Transverse colon (tissue), 4 donors: ENCODE data around the gene NRN1L. TPM values are rescaled to one million over a fixed set of nuclear protein-coding genes. Genes with fewer than 3 reads are reported as not detected.

ENCODE experiments used
- DNase-seq: peaks from one replicate; pipeline ENCODE4 v3.0.0-alpha.2; 2019
- H3K27ac ChIP-seq, 4 donors: fragments of 200-600 bp; sonication (generic); 2 replicates each; pipeline ENCODE4 v1.5.1; 2016 to 2018; ENCODE audit warnings: inconsistent platforms in 4 of 4
- H3K27me3 ChIP-seq: fragments of 200-600 bp; sonication (generic); 2 replicates; pipeline ENCODE4 v1.5.1; 2017; ENCODE audit warnings: inconsistent platforms
- H3K36me3 ChIP-seq, 4 donors: fragments of 200-600 bp; sonication (generic); 2 replicates each; pipeline ENCODE4 v1.5.1; 2017 to 2019; ENCODE audit warnings: inconsistent platforms in 4 of 4
- H3K4me1 ChIP-seq, 4 donors: fragments of 200-600 bp; sonication (generic); 2 replicates each; pipeline ENCODE4 v1.5.1; 2017 to 2020; ENCODE audit warnings: inconsistent platforms in 4 of 4
- H3K4me3 ChIP-seq, 4 donors: fragments of 200-600 bp; sonication (generic); 1 replicate in 1 of 4; 2 replicates in 3 of 4; pipeline versions ENCODE4 v1.5.1 to v1.6.1; 2017 to 2019; ENCODE audit warnings: inconsistent platforms in 4 of 4
- H3K9me3 ChIP-seq, 2 donors: fragments of 200-600 bp; sonication (generic); 2 replicates each; pipeline ENCODE4 v1.5.1; 2017 to 2019; ENCODE audit warnings: inconsistent platforms in 2 of 2
- CTCF ChIP-seq, 5 experiments: fragments of 200-600 bp in 3 of 5; fragments of 450-650 bp in 2 of 5; sonication (generic) in 3 of 5; IDR thresholded peaks; 1 replicate in 2 of 5; 2 replicates in 3 of 5; pipeline ENCODE4 v1.5.1; 2016 to 2017; ENCODE audit warnings: antibody characterized with exemption in 5 of 5, inconsistent platforms in 3 of 5, mild to moderate bottlenecking in 2 of 5, moderate library complexity in 1 of 5
- EP300 ChIP-seq: sonication (generic); formaldehyde crosslinking; IDR thresholded peaks from one replicate; pipeline ENCODE4 v1.6.1; 2017; ENCODE audit warnings: antibody characterized with exemption, low read depth
- POLR2A ChIP-seq: fragments of 450-650 bp; IDR thresholded peaks from one replicate; pipeline ENCODE4 v1.6.1; 2016; ENCODE audit warnings: antibody characterized with exemption, mild to moderate bottlenecking, moderate library complexity
- POLR2AphosphoS5 ChIP-seq, 3 donors: sonication (generic); formaldehyde crosslinking; IDR thresholded peaks; one replicate each; pipeline ENCODE4 v1.6.1; 2016; ENCODE audit warnings: antibody characterized with exemption in 3 of 3
- WGBS, 2 donors: methylation state at CpG; one replicate each; pipeline ENCODE4 v1.1.5; 2018; ENCODE audit warnings: low coverage in 1 of 2; 5-methylcytosine and 5-hydroxymethylcytosine counted together
- in situ Hi-C, 4 donors: fragments of 200-750 bp; cut with MboI; loops; one replicate each; pipeline versions ENCODE4 v1.15.0 to v1.15.1; 2017; ENCODE audit warnings: low sequenced_read_pairs in 3 of 4, low pct_ligation_motif_present in 1 of 4, low pct_unique_long_range_greater_than_20kb in 1 of 4
- intact Hi-C: fragments of 100-400 bp; cut with DNase I; formaldehyde crosslinking; loops from one replicate; pipeline ENCODE4 v1.15.1; 2023; ENCODE audit warnings: low total_unique reads
- total RNA-seq, 4 donors: library from RNA; depleted of rRNA; stranded (reverse); fragments of >200 nt; gene quantifications; one replicate each; pipeline ENCODE4 v1.1.0, GENCODE V29; 2016

NRN1L gene
- total RNA-seq, 4 donors from 2014 or later = 2.5 TPM; not detected in 3

GRCh38 chr16:67872131-67872630 lies 12.5 kb upstream of the NRN1L start:
- no peak for DNase-seq
- no peaks in the 10 kb centered on the region for H3K27me3 ChIP-seq
- no peak for TF ChIP-seq POLR2A
- TF ChIP-seq EP300 = no peak
- TF ChIP-seq CTCF (IDR thresholded peaks at IDR 0.05) = no peak
- TF ChIP-seq POLR2AphosphoS5 (IDR thresholded peaks at IDR 0.05) = no peak
- in situ Hi-C loops (no loop called here), intact Hi-C loops (no loop called here)
- H3K9me3 ChIP-seq = no peaks in the 10 kb centered on the region
- H3K27ac ChIP-seq = peak overlapping the region; percentile 85 to 90 (median 88)
- peaks cover 0 to 15% (median 3%) of the 10 kb centered on the region in 4 donors for H3K36me3 ChIP-seq
- peaks cover 17 to 27% (median 21%) of the 10 kb centered on the region in 4 donors for H3K4me1 ChIP-seq
- peak overlapping the region in 3 of 4 donors; percentile 75 to 88 (median 86) for H3K4me3 ChIP-seq
- WGBS, 2 donors = 63% methylated on average over 2 of the region's 2 CpGs; no CpG with 5 or more reads in 1 of the 2 donors

GRCh38 chr16:67872631-67873434 lies 11.9 kb upstream of the NRN1L start, which contains the start of gene EDC4:
Gene EDC4, plus strand, starts transcription at chr16:67873052. Its CDS starts 210 bp downstream, at chr16:67873262.
- WGBS, 2 donors = 0% methylated on average over 56 of the region's 72 CpGs; no CpG with 5 or more reads in 1 of the 2 donors
- DNase-seq = peak; percentile 88
- Histone ChIP-seq H3K27me3 (no peaks in the 10 kb centered on the region), H3K36me3 (peaks cover 0 to 20% (median 3%) of the 10 kb centered on the region in 4 donors), H3K4me3 (peak within 1 kb of the TSS; percentile 75 to 96 (median 87)), H3K27ac (peak within 1 kb of the TSS; percentile 85 to 90 (median 88)), H3K4me1 (peaks cover 17 to 27% (median 21%) of the 10 kb centered on the region in 4 donors), H3K9me3 (no peaks in the 10 kb centered on the region)
- TF ChIP-seq POLR2AphosphoS5 (IDR thresholded peaks at IDR 0.05) (peak; percentile 57 to 88 (median 83)), POLR2A (peak; percentile 74), EP300 (no peak), CTCF (IDR thresholded peaks at IDR 0.05) (no peak)
- intact Hi-C loops (no loop called here), in situ Hi-C loops (no loop called here)

GRCh38 chr16:67873435-67874370 lies 11.0 kb upstream of the NRN1L start:
- intact Hi-C loops (no loop called here), in situ Hi-C loops (no loop called here)
- peak; percentile 28 for DNase-seq
- H3K27ac ChIP-seq = peak overlapping the region; percentile 85 to 90 (median 88)
- peak overlapping the region; percentile 75 to 96 (median 87) for H3K4me3 ChIP-seq
- TF ChIP-seq POLR2AphosphoS5 (IDR thresholded peaks at IDR 0.05) = peak in 1 of 3 donors; percentile 34
- TF ChIP-seq EP300 = no peak
- no peaks in the 10 kb centered on the region for H3K27me3 ChIP-seq
- peaks cover 17 to 27% (median 21%) of the 10 kb centered on the region in 4 donors for H3K4me1 ChIP-seq
- peaks cover 0 to 22% (median 7%) of the 10 kb centered on the region in 4 donors for H3K36me3 ChIP-seq
- H3K9me3 ChIP-seq = no peaks in the 10 kb centered on the region
- 8 to 18% methylated on average over 8 to 23 of the region's 23 CpGs for WGBS, 2 donors

- no peak for DNase-seq
- in situ Hi-C loops = no loop called here
- H3K27me3 ChIP-seq = no peaks in the 10 kb centered on the region
- no peaks in the 10 kb centered on the region for H3K9me3 ChIP-seq
- H3K36me3 ChIP-seq = peaks cover 0 to 27% (median 10%) of the 10 kb centered on the region in 4 donors
- peaks cover 17 to 27% (median 21%) of the 10 kb centered on the region in 4 donors for H3K4me1 ChIP-seq
- no peak for TF ChIP-seq POLR2AphosphoS5 (IDR thresholded peaks at IDR 0.05)
- TF ChIP-seq EP300 = no peak
- no peak for TF ChIP-seq POLR2A
- TF ChIP-seq CTCF (IDR thresholded peaks at IDR 0.05) = no peak
- peak overlapping the region in 3 of 4 donors; percentile 75 to 88 (median 86) for H3K4me3 ChIP-seq
- intact Hi-C loops = no loop called here
- WGBS, 2 donors = 61% methylated on average over 3 of the region's 3 CpGs; no CpG with 5 or more reads in 1 of the 2 donors
- H3K27ac ChIP-seq = peak overlapping the region; percentile 11 to 90 (median 88)
Measured at GRCh38 chr16:67874372-67874771, 10.3 kb upstream of the NRN1L start.
